HFFc6 (cell line): ENCODE measurements around the gene APOA5. TPM values are rescaled to one million over a fixed set of nuclear protein-coding genes. Genes with fewer than 3 reads are reported as not detected.

Experiments
- DNase-seq: peaks from one replicate; pipeline ENCODE4 v3.0.0-alpha.2; 2018
- H3K27ac Mint-ChIP-seq: 2 replicates; pipeline ENCODE4 v1.8.0; 2020; ENCODE audit warnings: mild to moderate bottlenecking, mixed read lengths
- H3K27me3 Mint-ChIP-seq: 2 replicates; pipeline ENCODE4 v1.8.0; 2021; ENCODE audit warnings: mild to moderate bottlenecking, moderate library complexity, mixed read lengths; ENCODE audit not compliant: insufficient read depth
- H3K36me3 Mint-ChIP-seq: 2 replicates; pipeline ENCODE4 v1.8.0; 2021; ENCODE audit warnings: low read depth, mixed read lengths
- H3K4me1 Mint-ChIP-seq: 2 replicates; pipeline ENCODE4 v1.8.0; 2020; ENCODE audit warnings: low read depth, mixed read lengths
- H3K4me3 Mint-ChIP-seq: 2 replicates; pipeline ENCODE4 v1.8.0; 2020; ENCODE audit warnings: mild to moderate bottlenecking, moderate library complexity, mixed read lengths
- H3K9me3 Mint-ChIP-seq: 2 replicates; pipeline ENCODE4 v1.8.0; 2020; ENCODE audit warnings: mild to moderate bottlenecking, mixed read lengths
- CTCF ChIP-seq: fragments of 200-600 bp; sonication (generic); IDR thresholded peaks from 2 replicates; pipeline ENCODE4 v1.5.0; 2021; ENCODE audit warnings: antibody characterized with exemption, mild to moderate bottlenecking
- total RNA-seq, 6 experiments: library from RNA; stranded (reverse); fragmentation: NEBNext Ultra II Directional; extraction: Animal tissue kit (Norgen Biotek cat#: 25700); gene quantifications; 2 replicates in 1 of 6; 3 replicates in 5 of 6; pipeline ENCODE4 v1.2.3, GENCODE V29; 2021

The APOA5 gene
- total RNA-seq, 6 experiments from 2014 or later: not detected

GRCh38 chr11:116813781-116814471, 22.2 kb upstream of the APOA5 start:
- H3K36me3 Mint-ChIP-seq: peaks cover 3% of the 10 kb centered on the region
- TF ChIP-seq CTCF: no peak
- peaks cover 12% of the 10 kb centered on the region for H3K4me1 Mint-ChIP-seq
- no peak overlapping the region for H3K4me3 Mint-ChIP-seq
- no peaks in the 10 kb centered on the region for H3K9me3 Mint-ChIP-seq
- no peak overlapping the region for H3K27ac Mint-ChIP-seq
- H3K27me3 Mint-ChIP-seq: peaks cover 8% of the 10 kb centered on the region
- DNase-seq: no peak

- no peak for TF ChIP-seq CTCF
- Mint-ChIP-seq H3K36me3 (peaks cover 4% of the 10 kb centered on the region), H3K27ac (no peak overlapping the region), H3K27me3 (peaks cover 8% of the 10 kb centered on the region), H3K9me3 (no peaks in the 10 kb centered on the region), H3K4me1 (peaks cover 20% of the 10 kb centered on the region), H3K4me3 (no peak overlapping the region)
- no peak for DNase-seq
Measured at GRCh38 chr11:116813170-116813569, 21.5 kb upstream of the APOA5 start.

GRCh38 chr11:116812109-116812508, 20.4 kb upstream of the APOA5 start:
- Mint-ChIP-seq H3K36me3 (peaks cover 4% of the 10 kb centered on the region), H3K27ac (no peak overlapping the region), H3K4me3 (no peak overlapping the region), H3K27me3 (peaks cover 8% of the 10 kb centered on the region), H3K4me1 (peaks cover 28% of the 10 kb centered on the region), H3K9me3 (no peaks in the 10 kb centered on the region)
- no peak for DNase-seq
- TF ChIP-seq CTCF: no peak

- DNase-seq: no peak
- Mint-ChIP-seq H3K4me3 (no peak overlapping the region), H3K4me1 (peaks cover 32% of the 10 kb centered on the region), H3K9me3 (no peaks in the 10 kb centered on the region), H3K27ac (0 out of 2 replicates have a peak overlapping the region, but pooled peaks have one; percentile 48), H3K36me3 (peaks cover 4% of the 10 kb centered on the region), H3K27me3 (peaks cover 2% of the 10 kb centered on the region)
- no peak for TF ChIP-seq CTCF
Measured at GRCh38 chr11:116811194-116811593, 19.5 kb upstream of the APOA5 start.

GRCh38 chr11:116808262-116809175, 16.8 kb upstream of the APOA5 start:
- peak; percentile 54 for DNase-seq
- Mint-ChIP-seq H3K27ac (peak overlapping the region; percentile 93), H3K27me3 (no peaks in the 10 kb centered on the region; the same call in none of the 2 replicates), H3K4me1 (peaks cover 32% of the 10 kb centered on the region), H3K36me3 (peaks cover 4% of the 10 kb centered on the region), H3K9me3 (no peaks in the 10 kb centered on the region), H3K4me3 (peak overlapping the region; percentile 62)
- TF ChIP-seq CTCF: no peak
